Kidney epithelial cell (primary cell): Measurements from ENCODE around the gene MEX3D. TPM values are rescaled to one million over a fixed set of nuclear protein-coding genes. Genes with fewer than 3 reads are reported as not detected.

ENCODE experiments used
- DNase-seq: peaks from one replicate; pipeline ENCODE4 v3.0.0-alpha.2; 2010; ENCODE audit warnings: low read depth
- H3K27me3 ChIP-seq: 2 replicates; pipeline ENCODE4 v1.6.0; 2011; ENCODE audit warnings: low read length; ENCODE audit not compliant: control insufficient read depth, insufficient read depth
- H3K36me3 ChIP-seq: 2 replicates; pipeline ENCODE4 v1.5.1; 2011; ENCODE audit warnings: low read length; ENCODE audit not compliant: control insufficient read depth, insufficient read depth
- H3K4me3 ChIP-seq: 2 replicates; pipeline ENCODE4 v1.5.1; 2011; ENCODE audit warnings: low read depth, mild to moderate bottlenecking, control low read depth, low read length
- total RNA-seq: library from RNA; depleted of rRNA; stranded (reverse); fragments of >200 nt; gene quantifications from 2 replicates; pipeline ENCODE4 v1.2.3, GENCODE V29; 2015
- TF ChIP-seq, protein P1 (sequence below): IDR thresholded peaks from 2 replicates; pipeline ENCODE4 v1.5.1; 2011; ENCODE audit warnings: mild to moderate bottlenecking, moderate library complexity, low read length, control low read depth, inconsistent platforms; ENCODE audit not compliant: insufficient read depth, poor library complexity, severe bottlenecking

MEX3D gene
- total RNA-seq, 1 donor from 2014 or later = 90.9 TPM

DNA sequence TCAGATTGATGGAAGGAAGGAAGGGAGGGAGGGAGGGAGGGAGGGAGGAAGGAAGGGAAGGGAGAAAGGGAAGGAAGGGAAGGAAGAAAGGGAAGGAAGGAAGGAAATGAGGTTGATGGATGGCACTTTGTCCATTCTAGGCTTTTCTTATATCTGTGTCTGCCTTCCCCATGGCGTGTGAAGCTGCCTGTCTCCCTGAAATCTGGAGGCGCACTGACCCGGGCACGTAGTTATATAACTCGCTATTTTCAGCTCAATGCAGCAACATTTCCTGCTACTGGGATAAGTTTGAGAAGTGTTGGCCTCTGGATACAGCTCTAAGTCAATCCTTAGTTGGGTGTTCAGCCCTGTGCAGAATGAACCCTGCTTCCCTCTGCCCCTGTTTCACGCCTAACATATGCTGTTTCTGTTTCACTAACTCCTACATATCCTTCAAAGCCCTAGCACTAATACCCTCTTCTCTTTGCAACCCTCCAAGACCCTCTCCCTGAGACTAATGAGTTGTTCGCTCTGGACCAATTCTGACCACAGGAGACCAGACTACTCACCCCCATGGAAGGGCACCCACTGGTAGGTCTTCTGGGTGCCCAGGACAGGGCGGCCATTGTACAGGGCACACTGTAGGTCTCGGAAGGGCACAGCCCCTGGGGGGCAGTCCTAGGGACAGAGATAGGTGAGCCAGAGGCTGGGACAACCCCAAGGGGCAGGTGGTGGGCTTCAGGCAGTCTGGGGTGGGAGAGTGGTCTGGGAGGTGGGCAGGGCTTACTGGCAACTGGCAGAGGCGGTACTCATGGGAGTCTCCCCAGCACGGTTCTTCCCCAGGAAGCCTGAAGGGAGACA lies 58.3 kb downstream of the MEX3D start:
- Histone ChIP-seq H3K36me3 (no peaks in the 10 kb centered on the region), H3K27me3 (peaks cover 23% of the 10 kb centered on the region), H3K4me3 (no peak overlapping the region)
- DNase-seq = no peak
- TF ChIP-seq, protein P1, sequence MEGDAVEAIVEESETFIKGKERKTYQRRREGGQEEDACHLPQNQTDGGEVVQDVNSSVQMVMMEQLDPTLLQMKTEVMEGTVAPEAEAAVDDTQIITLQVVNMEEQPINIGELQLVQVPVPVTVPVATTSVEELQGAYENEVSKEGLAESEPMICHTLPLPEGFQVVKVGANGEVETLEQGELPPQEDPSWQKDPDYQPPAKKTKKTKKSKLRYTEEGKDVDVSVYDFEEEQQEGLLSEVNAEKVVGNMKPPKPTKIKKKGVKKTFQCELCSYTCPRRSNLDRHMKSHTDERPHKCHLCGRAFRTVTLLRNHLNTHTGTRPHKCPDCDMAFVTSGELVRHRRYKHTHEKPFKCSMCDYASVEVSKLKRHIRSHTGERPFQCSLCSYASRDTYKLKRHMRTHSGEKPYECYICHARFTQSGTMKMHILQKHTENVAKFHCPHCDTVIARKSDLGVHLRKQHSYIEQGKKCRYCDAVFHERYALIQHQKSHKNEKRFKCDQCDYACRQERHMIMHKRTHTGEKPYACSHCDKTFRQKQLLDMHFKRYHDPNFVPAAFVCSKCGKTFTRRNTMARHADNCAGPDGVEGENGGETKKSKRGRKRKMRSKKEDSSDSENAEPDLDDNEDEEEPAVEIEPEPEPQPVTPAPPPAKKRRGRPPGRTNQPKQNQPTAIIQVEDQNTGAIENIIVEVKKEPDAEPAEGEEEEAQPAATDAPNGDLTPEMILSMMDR = no peak

DNA sequence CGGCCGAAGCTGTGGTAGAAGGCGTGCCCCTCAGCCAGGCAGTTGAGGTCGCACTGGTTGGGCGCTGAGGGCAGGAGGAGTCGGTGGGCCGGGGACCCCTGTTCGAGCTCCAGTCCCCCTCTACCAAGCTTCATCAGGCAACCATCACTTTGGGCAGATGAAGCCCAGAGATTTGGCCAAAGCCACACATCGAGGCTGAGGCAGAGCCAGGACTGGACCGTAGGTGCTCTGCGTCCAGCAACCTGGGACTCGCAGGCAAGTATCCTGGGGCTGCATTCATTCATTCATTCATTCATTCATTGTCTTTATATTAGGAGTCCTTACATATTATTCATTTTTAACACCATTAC lies 59.6 kb downstream of the MEX3D start:
- no peak for DNase-seq
- TF ChIP-seq, protein P1 = no peak
- H3K4me3 ChIP-seq = peak overlapping the region; percentile 31
- no peaks in the 10 kb centered on the region for H3K36me3 ChIP-seq
- H3K27me3 ChIP-seq = peaks cover 26% of the 10 kb centered on the region

DNA sequence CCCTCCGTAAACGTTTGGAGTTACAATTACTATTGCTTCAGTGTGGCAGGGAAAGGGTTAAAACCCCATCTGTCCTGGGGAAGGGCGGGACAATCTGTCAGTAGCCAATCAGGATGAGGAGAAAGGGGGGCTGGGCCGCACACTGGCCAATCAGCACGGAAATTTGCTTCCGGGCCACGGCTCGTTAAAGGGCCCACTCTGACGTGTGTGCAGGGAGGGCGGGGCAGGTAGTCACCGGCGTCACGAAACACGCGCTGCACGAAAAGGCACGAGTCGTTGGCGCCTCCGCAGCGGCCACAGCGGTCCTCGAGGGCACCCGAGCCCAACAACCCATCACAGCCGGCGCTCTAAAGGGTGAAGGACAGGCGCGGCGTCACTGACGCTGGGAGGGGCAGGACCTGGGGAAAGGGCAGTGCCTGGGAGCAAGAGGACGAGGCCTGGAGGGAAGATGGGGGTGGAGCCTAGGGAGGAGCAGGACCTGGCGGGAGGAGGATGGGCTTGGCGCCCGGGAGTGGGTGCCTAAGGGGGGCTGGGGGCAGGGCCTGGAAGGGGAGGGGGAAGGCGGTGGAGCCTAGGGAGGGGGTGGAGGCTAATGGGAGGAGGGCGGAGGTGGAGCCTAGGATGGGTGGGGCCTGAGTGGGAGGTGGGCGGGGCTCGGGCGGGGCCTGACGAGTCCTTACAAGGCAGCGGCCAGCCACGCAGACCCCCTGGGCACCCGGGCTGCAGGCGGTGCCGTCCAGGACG lies 60.2 kb downstream of the MEX3D start:
- peak overlapping the region; percentile 52 for H3K4me3 ChIP-seq
- peaks cover 32% of the 10 kb centered on the region for H3K27me3 ChIP-seq
- peak; percentile 67 for DNase-seq
- H3K36me3 ChIP-seq = no peaks in the 10 kb centered on the region
- TF ChIP-seq, protein P1 = no peak

DNA sequence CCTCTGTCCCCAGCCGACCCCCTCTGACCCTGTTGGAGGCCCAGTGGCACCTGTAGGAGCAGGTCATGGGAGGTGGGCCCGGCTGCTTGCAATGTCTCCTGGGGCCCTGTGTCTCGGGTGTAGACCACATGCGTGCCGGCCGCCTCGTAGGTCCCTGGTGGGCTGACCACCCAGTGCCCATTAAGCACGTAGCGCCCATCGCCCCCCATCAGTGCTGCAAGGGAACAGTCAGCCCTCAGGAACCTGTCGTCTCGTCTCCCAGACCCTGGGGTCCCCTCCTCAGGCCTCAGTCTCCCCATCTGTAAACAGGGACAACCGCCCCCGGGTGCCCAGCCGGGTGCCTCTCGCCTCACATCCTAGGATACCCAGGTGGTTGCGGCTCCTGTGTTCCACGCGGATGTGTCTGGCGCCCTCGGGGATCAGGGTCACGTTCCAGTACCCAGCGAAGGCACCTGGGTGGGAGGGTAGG lies 60.9 kb downstream of the MEX3D start:
- no peak for DNase-seq
- no peak overlapping the region for H3K4me3 ChIP-seq
- no peaks in the 10 kb centered on the region for H3K36me3 ChIP-seq
- TF ChIP-seq, protein P1 = no peak
- H3K27me3 ChIP-seq = peaks cover 35% of the 10 kb centered on the region

DNA sequence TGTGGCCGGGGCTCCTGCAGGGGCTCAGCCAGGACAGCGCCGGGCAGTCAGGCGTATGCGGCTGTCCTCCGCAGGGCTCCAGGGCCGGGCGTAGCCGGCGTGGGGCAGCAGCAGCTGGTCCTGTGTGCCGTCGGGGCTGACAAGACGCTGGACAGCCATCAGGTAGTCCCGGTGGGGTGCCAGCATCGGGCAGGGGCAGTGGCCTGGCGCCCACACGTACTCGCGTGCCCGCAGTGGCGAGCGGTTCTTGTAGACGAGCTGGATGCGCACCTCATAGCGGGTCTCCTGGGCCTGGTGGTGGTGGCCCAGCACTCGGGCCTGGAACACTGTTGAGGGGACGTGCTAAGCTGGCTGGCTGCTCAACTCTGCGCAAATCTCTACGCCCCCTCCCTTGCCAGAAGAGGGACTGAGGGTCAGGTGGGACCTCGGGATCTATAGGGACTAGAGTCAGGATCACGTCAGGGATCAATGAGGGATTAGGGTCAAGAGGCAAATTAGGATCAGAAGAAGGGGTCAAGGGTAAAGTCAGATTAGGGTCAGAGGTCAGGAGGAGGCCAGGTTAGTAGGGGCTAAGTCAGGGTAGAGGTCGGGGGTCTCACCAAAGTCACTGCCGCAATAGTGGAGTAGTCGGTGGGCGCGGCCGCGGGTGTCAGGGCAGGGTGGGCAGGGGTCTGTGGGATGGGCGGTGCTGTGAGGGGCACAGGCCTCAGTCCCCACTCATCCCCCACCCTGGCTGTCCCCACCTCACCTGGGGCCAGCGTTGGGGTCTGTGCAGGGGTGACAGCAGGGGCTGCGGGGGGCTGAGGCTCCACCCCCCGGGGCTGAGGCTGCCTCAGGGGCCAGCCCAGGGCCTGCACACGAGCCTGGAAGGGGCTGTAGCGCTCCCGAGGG lies 61.9 kb downstream of the MEX3D start:
- no peak for DNase-seq
- H3K27me3 ChIP-seq = peaks cover 28% of the 10 kb centered on the region
- H3K36me3 ChIP-seq = no peaks in the 10 kb centered on the region
- no peak overlapping the region for H3K4me3 ChIP-seq
- TF ChIP-seq, protein P1 = no peak
